ENCODE results near the gene VPS18.
A peak's percentile ranks its signal among the peaks of the same experiment; 100 is the strongest.

The VPS18 gene

GRCh38 chr15:40912478-40912877 lies 18.2 kb downstream of the VPS18 start:
- TF ChIP-seq CTCF (IDR thresholded peaks at IDR 0.05; ENCODE audit: low read depth, low read length), result no peak
- no peak overlapping the region for H3K4me3 ChIP-seq (ENCODE audit: low read depth, low read length)
- in situ Hi-C loops (cut with HindIII; ENCODE audit: low sequenced_read_pairs), result no loop called here
- no peak for DNase-seq (ENCODE audit: low read depth, low spot score)

- TF ChIP-seq CTCF (IDR thresholded peaks at IDR 0.05; ENCODE audit: low read depth, low read length), result no peak
- no peak for DNase-seq (ENCODE audit: low read depth, low spot score)
- in situ Hi-C loops (cut with HindIII; ENCODE audit: low sequenced_read_pairs), result no loop called here
- H3K4me3 ChIP-seq (ENCODE audit: low read depth, low read length), result no peak overlapping the region
Observed at GRCh38 chr15:40914013-40914412, 19.8 kb downstream of the VPS18 start.

GRCh38 chr15:40914486-40914885 lies 20.2 kb downstream of the VPS18 start:
- no peak overlapping the region for H3K4me3 ChIP-seq (ENCODE audit: low read depth, low read length)
- in situ Hi-C loops (cut with HindIII; ENCODE audit: low sequenced_read_pairs), result no loop called here
- DNase-seq (ENCODE audit: low read depth, low spot score), result no peak
- TF ChIP-seq CTCF (IDR thresholded peaks at IDR 0.05; ENCODE audit: low read depth, low read length), result peak; percentile 2

- no peak for TF ChIP-seq CTCF (IDR thresholded peaks at IDR 0.05; ENCODE audit: low read depth, low read length)
- H3K4me3 ChIP-seq (ENCODE audit: low read depth, low read length), result no peak overlapping the region
- DNase-seq (ENCODE audit: low read depth, low spot score), result no peak
- in situ Hi-C loops (cut with HindIII; ENCODE audit: low sequenced_read_pairs), result no loop called here
Observed at GRCh38 chr15:40915116-40915661, 20.9 kb downstream of the VPS18 start.

GRCh38 chr15:40915679-40916078 lies 21.4 kb downstream of the VPS18 start:
- H3K4me3 ChIP-seq (ENCODE audit: low read depth, low read length), result no peak overlapping the region
- no peak for DNase-seq (ENCODE audit: low read depth, low spot score)
- TF ChIP-seq CTCF (IDR thresholded peaks at IDR 0.05; ENCODE audit: low read depth, low read length), result no peak
- in situ Hi-C loops (cut with HindIII; ENCODE audit: low sequenced_read_pairs), result no loop called here

- in situ Hi-C loops (cut with HindIII; ENCODE audit: low sequenced_read_pairs), result no loop called here
- no peak for TF ChIP-seq CTCF (IDR thresholded peaks at IDR 0.05; ENCODE audit: low read depth, low read length)
- no peak for DNase-seq (ENCODE audit: low read depth, low spot score)
- H3K4me3 ChIP-seq (ENCODE audit: low read depth, low read length), result no peak overlapping the region
Observed at GRCh38 chr15:40917585-40917984, 23.3 kb downstream of the VPS18 start.
